ENCODE results near the gene STEAP4. TPM values are rescaled to one million over a fixed set of nuclear protein-coding genes. Genes with fewer than 3 reads are reported as not detected.

STEAP4 gene
- total RNA-seq, 4 donors from 2014 or later, result 8.6 to 55.6 (median 22.0) TPM

DNA sequence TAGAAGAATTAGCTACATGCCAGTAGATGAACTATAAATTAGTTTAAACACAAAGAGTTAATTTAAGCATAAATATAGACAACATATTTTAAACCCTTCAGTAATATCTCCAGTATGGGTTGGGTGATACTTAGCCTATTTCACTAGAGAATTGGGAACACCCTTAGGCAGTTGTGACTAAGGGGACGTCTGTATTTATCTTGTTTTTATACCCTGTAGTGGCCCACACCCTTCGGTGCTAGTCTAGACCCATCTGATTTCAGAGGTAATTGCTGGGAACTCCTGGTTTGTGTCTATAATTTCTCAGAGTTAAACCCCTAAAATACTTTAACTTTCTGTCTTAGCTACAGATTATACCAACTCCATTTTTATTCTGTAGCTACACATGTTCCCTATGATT, 11.5 kb upstream of the STEAP4 start:
- H3K4me3 ChIP-seq (ENCODE audit: low read depth, poor library complexity, severe bottlenecking), result no peak overlapping the region
- WGBS, 2 donors, result 44 to 63% methylated on average over 2 of the region's 2 CpGs
- intact Hi-C loops (cut with DNase I; ENCODE audit: low total_unique reads), result no loop called here
- no peak for DNase-seq (ENCODE audit: low spot score in 2 of 2)
- no peak for TF ChIP-seq POLR2A (IDR thresholded peaks at IDR 0.05)
- TF ChIP-seq, protein P1, sequence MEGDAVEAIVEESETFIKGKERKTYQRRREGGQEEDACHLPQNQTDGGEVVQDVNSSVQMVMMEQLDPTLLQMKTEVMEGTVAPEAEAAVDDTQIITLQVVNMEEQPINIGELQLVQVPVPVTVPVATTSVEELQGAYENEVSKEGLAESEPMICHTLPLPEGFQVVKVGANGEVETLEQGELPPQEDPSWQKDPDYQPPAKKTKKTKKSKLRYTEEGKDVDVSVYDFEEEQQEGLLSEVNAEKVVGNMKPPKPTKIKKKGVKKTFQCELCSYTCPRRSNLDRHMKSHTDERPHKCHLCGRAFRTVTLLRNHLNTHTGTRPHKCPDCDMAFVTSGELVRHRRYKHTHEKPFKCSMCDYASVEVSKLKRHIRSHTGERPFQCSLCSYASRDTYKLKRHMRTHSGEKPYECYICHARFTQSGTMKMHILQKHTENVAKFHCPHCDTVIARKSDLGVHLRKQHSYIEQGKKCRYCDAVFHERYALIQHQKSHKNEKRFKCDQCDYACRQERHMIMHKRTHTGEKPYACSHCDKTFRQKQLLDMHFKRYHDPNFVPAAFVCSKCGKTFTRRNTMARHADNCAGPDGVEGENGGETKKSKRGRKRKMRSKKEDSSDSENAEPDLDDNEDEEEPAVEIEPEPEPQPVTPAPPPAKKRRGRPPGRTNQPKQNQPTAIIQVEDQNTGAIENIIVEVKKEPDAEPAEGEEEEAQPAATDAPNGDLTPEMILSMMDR (IDR thresholded peaks at IDR 0.05), result no peak

DNA sequence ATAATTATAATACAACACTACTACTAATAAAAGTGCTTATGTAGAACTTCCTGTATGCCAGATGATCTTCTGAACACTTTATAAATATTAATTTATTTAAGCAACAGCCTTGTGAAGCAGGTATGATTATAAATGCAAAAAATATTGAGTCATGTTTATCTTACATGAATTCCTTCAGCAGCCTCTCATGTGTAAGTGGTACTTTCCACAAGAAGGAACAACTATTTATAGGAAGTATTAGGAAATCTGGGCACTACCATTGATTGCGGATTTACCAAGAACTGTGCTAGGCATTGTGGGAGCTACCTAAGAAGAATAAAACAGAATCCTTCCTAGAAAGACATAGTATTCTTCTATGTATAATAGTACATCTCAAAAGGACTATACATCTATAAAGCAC, 10.7 kb upstream of the STEAP4 start:
- H3K4me3 ChIP-seq (ENCODE audit: low read depth, poor library complexity, severe bottlenecking), result no peak overlapping the region
- DNase-seq (ENCODE audit: low spot score in 2 of 2), result no peak
- WGBS, 2 donors, result 57 to 61% methylated on average over 1 of the region's 1 CpG
- intact Hi-C loops (cut with DNase I; ENCODE audit: low total_unique reads), result no loop called here
- TF ChIP-seq POLR2A (IDR thresholded peaks at IDR 0.05), result no peak
- TF ChIP-seq, protein P1 (IDR thresholded peaks at IDR 0.05), result no peak

DNA sequence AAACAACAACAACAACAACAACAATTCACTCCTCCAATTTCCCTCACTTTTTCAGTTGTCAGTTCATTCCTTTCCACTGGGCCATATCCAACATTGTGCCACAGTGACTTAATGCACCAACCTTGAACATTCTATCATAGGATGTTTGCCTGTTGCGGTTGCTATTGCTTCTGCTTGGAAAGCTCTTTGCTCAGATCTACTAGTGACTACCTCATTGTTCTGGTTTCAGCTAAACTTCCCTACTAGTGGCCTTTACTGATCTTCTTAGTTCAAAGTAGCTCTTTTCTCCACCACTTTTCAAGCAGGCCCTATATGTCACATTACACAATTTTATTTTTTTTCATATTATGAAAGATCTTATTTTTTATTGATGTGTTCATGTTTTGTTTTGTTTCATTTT, 9.8 kb upstream of the STEAP4 start:
- TF ChIP-seq, protein P1 (IDR thresholded peaks at IDR 0.05), result no peak
- TF ChIP-seq POLR2A (IDR thresholded peaks at IDR 0.05), result no peak
- intact Hi-C loops (cut with DNase I; ENCODE audit: low total_unique reads), result no loop called here
- DNase-seq (ENCODE audit: low spot score in 2 of 2), result no peak
- no peak overlapping the region for H3K4me3 ChIP-seq (ENCODE audit: low read depth, poor library complexity, severe bottlenecking)
- 90 to 95% methylated on average over 1 of the region's 1 CpG for WGBS, 2 donors

DNA sequence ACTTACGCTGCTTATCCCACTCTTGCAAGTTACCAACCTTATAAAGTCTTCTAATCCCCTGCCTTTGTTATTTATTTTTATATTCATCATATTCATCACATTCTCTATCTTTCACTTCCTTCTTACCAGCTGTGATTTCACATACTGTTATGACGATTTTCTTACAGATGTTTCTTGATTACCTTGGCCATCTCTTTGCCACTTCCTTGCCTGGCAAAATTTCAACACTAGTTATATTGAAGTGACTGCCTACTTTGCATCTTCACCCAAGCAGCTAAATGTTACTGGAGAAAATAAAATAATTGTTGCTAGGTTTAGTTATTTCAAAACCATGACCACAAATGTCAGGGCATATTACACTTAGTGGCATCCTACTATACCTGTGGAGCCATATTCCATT, 8.8 kb upstream of the STEAP4 start:
- no peak overlapping the region for H3K4me3 ChIP-seq (ENCODE audit: low read depth, poor library complexity, severe bottlenecking)
- no peak for TF ChIP-seq POLR2A (IDR thresholded peaks at IDR 0.05)
- TF ChIP-seq, protein P1 (IDR thresholded peaks at IDR 0.05), result no peak
- intact Hi-C loops (cut with DNase I; ENCODE audit: low total_unique reads), result no loop called here
- no peak for DNase-seq (ENCODE audit: low spot score in 2 of 2)
- 70 to 81% methylated on average over 2 of the region's 2 CpGs for WGBS, 2 donors

DNA sequence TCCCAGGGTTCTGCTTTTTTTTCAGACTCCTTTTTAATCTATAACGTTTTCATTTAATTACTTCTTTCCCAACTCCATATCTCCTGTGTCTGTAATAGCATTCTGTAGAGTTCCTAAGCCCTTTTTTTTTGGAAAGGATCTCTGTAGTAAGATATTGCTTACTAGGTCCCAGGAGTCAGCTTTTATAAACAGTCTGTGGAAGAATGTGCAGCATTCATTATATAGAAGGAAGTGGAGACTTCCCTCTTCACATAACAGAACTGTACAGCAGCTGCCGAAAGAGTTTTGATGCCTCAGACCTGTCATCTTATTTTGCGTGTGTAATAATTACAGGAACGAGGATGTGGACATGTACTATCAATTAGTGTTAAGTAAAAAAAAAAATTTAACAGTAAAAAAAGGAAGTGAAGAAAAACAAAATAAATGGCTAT, 7.4 kb upstream of the STEAP4 start:
- DNase-seq (ENCODE audit: low spot score in 2 of 2), result no peak
- H3K4me3 ChIP-seq (ENCODE audit: low read depth, poor library complexity, severe bottlenecking), result no peak overlapping the region
- no peak for TF ChIP-seq POLR2A (IDR thresholded peaks at IDR 0.05)
- TF ChIP-seq, protein P1 (IDR thresholded peaks at IDR 0.05), result no peak
- intact Hi-C loops (cut with DNase I; ENCODE audit: low total_unique reads), result no loop called here
- WGBS, 2 donors, result 46 to 50% methylated on average over 4 of the region's 4 CpGs

DNA sequence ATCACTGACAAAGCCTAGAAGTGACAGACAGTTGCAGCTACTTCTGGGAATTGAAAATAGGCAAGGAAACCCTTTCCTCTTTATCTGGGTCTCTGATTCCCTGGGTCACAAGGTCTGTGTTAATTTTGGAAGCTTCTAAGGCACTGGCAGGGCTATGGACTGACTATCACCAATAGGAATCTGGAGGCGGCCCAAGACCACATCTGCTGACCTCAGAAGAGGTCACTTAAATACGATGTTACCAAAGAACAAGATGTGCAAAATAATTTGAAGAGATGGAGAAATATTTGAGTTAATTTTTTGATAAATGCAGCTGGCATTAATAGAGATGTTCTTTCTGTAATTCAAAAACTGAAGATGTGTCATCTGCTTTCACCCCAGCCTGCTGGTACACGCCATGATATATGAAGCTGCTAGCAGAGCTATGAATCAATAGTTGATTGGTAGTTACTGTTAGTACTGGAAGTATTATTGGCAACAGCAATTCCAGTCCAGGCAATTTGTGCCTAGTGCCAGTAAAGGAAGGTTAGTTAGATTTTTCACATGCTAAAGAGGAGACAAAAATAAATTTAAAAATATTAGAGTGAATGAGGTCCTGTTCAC, 5.5 kb upstream of the STEAP4 start:
- peak; percentile 81 to 94 for DNase-seq (ENCODE audit: low spot score in 2 of 2)
- WGBS, 2 donors, result 21 to 23% methylated on average over 3 of the region's 3 CpGs
- no peak for TF ChIP-seq POLR2A (IDR thresholded peaks at IDR 0.05)
- TF ChIP-seq, protein P1 (IDR thresholded peaks at IDR 0.05), result no peak
- no peak overlapping the region for H3K4me3 ChIP-seq (ENCODE audit: low read depth, poor library complexity, severe bottlenecking)
- intact Hi-C loops (cut with DNase I; ENCODE audit: low total_unique reads), result no loop called here

All from lower leg skin (tissue), 4 donors.